HCT116 (cell line): ENCODE results near the gene RBM44. TPM values are rescaled to one million over a fixed set of nuclear protein-coding genes. Genes with fewer than 3 reads are reported as not detected.

Experiments
- ATAC-seq: fragments of 200-7000 bp; cut with Tn5 transposase; 2 replicates; pipeline ENCODE4 v1.9.1; 2020; ENCODE audit warnings: mild to moderate bottlenecking, moderate library complexity
- BruUV-seq: library from RNA; stranded (reverse); fragments of 400-500 nt; replicated peaks from 2 replicates; lab custom pipeline; 2021; lab: Mats Ljungman, UMichigan
- CTCF ChIA-PET: fragments of 300-600 bp; sonication (Branson Sonifier 250); formaldehyde crosslinking; loops from one replicate; lab custom pipeline; 2021; ENCODE audit warnings: antibody characterized with exemption; lab: Charles Lee
- POLR2A ChIA-PET: fragments of 300-600, 350-600 bp; sonication (Branson Sonifier 250); formaldehyde crosslinking; loops from one replicate; lab custom pipeline; 2021; ENCODE audit warnings: antibody characterized with exemption; lab: Charles Lee
- RAD21 ChIA-PET, 2 experiments: fragments of 300-600 bp; sonication (Branson Sonifier 250); formaldehyde crosslinking; loops; one replicate each; lab custom pipeline; 2023; ENCODE audit warnings: low total read pairs in 2 of 2; ENCODE audit not compliant: uncharacterized antibody in 2 of 2, unreplicated experiment in 2 of 2, low non-redundant PET in 1 of 2; lab: Charles Lee
- DNase-seq: peaks from one replicate; pipeline ENCODE4 v3.0.0-alpha.2; 2010; ENCODE audit warnings: low read depth, low spot score
- H2AFZ ChIP-seq: fragments of 200-600 bp; shearing (Covaris generic), sonication (generic); 2 replicates; pipeline ENCODE4 v1.6.1; 2017; ENCODE audit warnings: low read depth, mixed run types, mixed read lengths, antibody characterized with exemption, low read length; ENCODE audit not compliant: poor library complexity, severe bottlenecking
- H3K27ac ChIP-seq: 2 replicates; pipeline ENCODE4 v1.5.1; 2012; ENCODE audit warnings: low read depth, low read length
- H3K27me3 ChIP-seq: fragments of 200-600 bp; sonication (generic); 2 replicates; pipeline ENCODE4 v1.6.1; 2016; ENCODE audit warnings: mixed run types, low read length, mixed read lengths; ENCODE audit not compliant: insufficient read depth
- H3K36me3 ChIP-seq, 2 experiments: fragments of 200-500 bp in 1 of 2; fragments of 200-600 bp in 1 of 2; sonication (Bioruptor generic) in 1 of 2; sonication (generic) in 1 of 2; 2 replicates each; pipeline versions ENCODE4 v1.5.1 to v1.6.1; 2014 to 2016; ENCODE audit warnings: low read length in 2 of 2, inconsistent platforms in 1 of 2, mixed read lengths in 1 of 2, mixed run types in 1 of 2; ENCODE audit not compliant: insufficient read depth in 2 of 2, control insufficient read depth in 1 of 2
- H3K4me1 ChIP-seq, 2 experiments: fragments of 200-600 bp in 1 of 2; sonication (generic) in 1 of 2; 2 replicates each; pipeline versions ENCODE4 v1.5.1 to v1.6.1; 2012 to 2017; ENCODE audit warnings: low read length in 2 of 2, inconsistent platforms in 1 of 2, mild to moderate bottlenecking in 1 of 2, mixed read lengths in 1 of 2, mixed run types in 1 of 2, moderate library complexity in 1 of 2; ENCODE audit not compliant: insufficient read depth in 2 of 2, control insufficient read depth in 1 of 2
- H3K4me2 ChIP-seq: fragments of 200-600 bp; sonication (generic); 2 replicates; pipeline ENCODE4 v1.6.1; 2017; ENCODE audit warnings: mixed run types, low read length, mixed read lengths
- H3K4me3 ChIP-seq, 2 experiments: fragments of 200-600 bp in 1 of 2; sonication (generic) in 1 of 2; replicated peaks in 1 of 2; 2 replicates each; pipeline ENCODE4 v1.5.1; 2011 to 2016; ENCODE audit warnings: low read length in 2 of 2, control low read depth in 1 of 2, low read depth in 1 of 2, mild to moderate bottlenecking in 1 of 2, mixed read lengths in 1 of 2, mixed run types in 1 of 2
- H3K79me2 ChIP-seq: fragments of 200-600 bp; sonication (generic); 2 replicates; pipeline ENCODE4 v1.6.1; 2017; ENCODE audit warnings: mild to moderate bottlenecking, mixed run types, low read length, moderate library complexity, mixed read lengths; ENCODE audit not compliant: insufficient read depth
- H3K9ac ChIP-seq: fragments of 200-600 bp; sonication (generic); 2 replicates; pipeline ENCODE4 v1.6.1; 2016; ENCODE audit warnings: low read length, mixed read lengths
- H3K9me2 ChIP-seq: fragments of 200-600 bp; sonication (generic), shearing (Covaris generic); 2 replicates; pipeline ENCODE4 v1.6.1; 2017; ENCODE audit warnings: mixed run types, mild to moderate bottlenecking, moderate library complexity; ENCODE audit not compliant: insufficient read depth
- H3K9me3 ChIP-seq, 2 experiments: fragments of 200-500 bp in 1 of 2; fragments of 200-600 bp in 1 of 2; sonication (Bioruptor generic) in 1 of 2; sonication (generic) in 1 of 2; 2 replicates each; pipeline ENCODE4 v1.6.1; 2014 to 2017; ENCODE audit warnings: low read length in 2 of 2, mixed read lengths in 2 of 2, inconsistent platforms in 1 of 2, low read depth in 1 of 2, mild to moderate bottlenecking in 1 of 2, mixed run types in 1 of 2, moderate library complexity in 1 of 2; ENCODE audit not compliant: control insufficient read depth in 1 of 2, insufficient read depth in 1 of 2
- H4K20me1 ChIP-seq: fragments of 200-600 bp; sonication (generic), shearing (Covaris generic); 2 replicates; pipeline ENCODE4 v1.6.1; 2017; ENCODE audit warnings: mixed run types, mild to moderate bottlenecking, moderate library complexity; ENCODE audit not compliant: insufficient read depth
- CEBPB ChIP-seq: IDR thresholded peaks from 2 replicates; pipeline ENCODE4 v1.6.1; 2012; ENCODE audit warnings: low read depth
- EZH2 ChIP-seq: fragments of 200-600 bp; sonication (generic); IDR thresholded peaks from 2 replicates; pipeline ENCODE4 v1.6.1; 2017; ENCODE audit warnings: antibody characterized with exemption, mixed run types
- EZH2phosphoT487 ChIP-seq: fragments of 200-600 bp; IDR thresholded peaks from 2 replicates; pipeline ENCODE4 v1.6.1; 2018; ENCODE audit warnings: antibody characterized with exemption, borderline replicate concordance
- SIN3A ChIP-seq: IDR thresholded peaks from 2 replicates; pipeline ENCODE4 v1.6.1; 2012; ENCODE audit warnings: low read depth
- TCF7L2 ChIP-seq: IDR thresholded peaks from 2 replicates; pipeline ENCODE4 v1.7.0; 2011; ENCODE audit warnings: borderline replicate concordance, inconsistent platforms; ENCODE audit not compliant: insufficient read depth, insufficient read length; ENCODE audit errors: extremely low read depth
- ZNF274 ChIP-seq: fragments of 200-500 bp; sonication (Bioruptor generic); IDR thresholded peaks from 2 replicates; pipeline ENCODE4 v1.6.1; 2014; ENCODE audit warnings: mild to moderate bottlenecking, low read depth, low read length, inconsistent platforms
- intact Hi-C: fragments of 100-400 bp; cut with micrococcal nuclease; formaldehyde crosslinking; loops from 2 replicates; pipeline ENCODE4 v1.10.0; 2022
- total RNA-seq: library from RNA; stranded (reverse); gene quantifications from one replicate; pipeline ENCODE4 v1.2.1, GENCODE V29; 2021; ENCODE audit not compliant: unreplicated experiment
- TF ChIP-seq, protein P1 (sequence below): IDR thresholded peaks from 2 replicates; pipeline ENCODE4 v1.6.1; 2011; ENCODE audit warnings: mild to moderate bottlenecking, low read length, moderate library complexity; ENCODE audit not compliant: insufficient replicate concordance; ENCODE audit errors: extremely low read depth

The RBM44 gene
- total RNA-seq, 1 experiment from 2014 or later, result 0.54 TPM

DNA sequence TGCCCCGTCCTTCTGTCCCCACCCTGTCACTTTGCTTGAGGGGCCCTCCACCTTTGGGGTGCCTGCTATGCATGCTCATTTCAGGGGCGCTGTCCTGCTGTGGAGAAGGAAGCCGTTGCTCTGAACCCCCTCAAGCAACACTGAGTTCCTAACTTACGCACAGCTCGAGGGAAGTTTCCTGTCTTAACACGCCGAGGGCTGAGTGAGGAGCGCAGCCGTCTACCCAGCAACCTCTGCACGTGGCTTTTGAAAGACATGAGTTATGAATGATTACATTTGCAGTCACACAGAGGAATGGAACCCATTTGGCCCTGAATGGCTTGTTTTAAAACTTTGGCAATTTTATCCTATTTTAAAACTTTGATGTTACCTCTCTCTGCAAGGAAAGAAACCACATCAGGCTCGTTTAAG lies 74.8 kb downstream of the RBM44 start:
- no peaks in the 10 kb centered on the region for H3K27me3 ChIP-seq
- no TSS peak for BruUV-seq
- ATAC-seq, result no peak
- no peaks in the 10 kb centered on the region for H3K36me3 ChIP-seq
- no peaks in the 10 kb centered on the region for H3K9me3 ChIP-seq
- H3K4me1 ChIP-seq, result peaks cover 12 to 32% of the 10 kb centered on the region in 2 experiments
- H2AFZ ChIP-seq, result no peak overlapping the region
- no peak overlapping the region for H3K4me3 ChIP-seq
- intact Hi-C loops, result no loop called here
- no peaks in the 10 kb centered on the region for H4K20me1 ChIP-seq
- CTCF ChIA-PET, result no interaction called here
- no peak for DNase-seq
- H3K27ac ChIP-seq, result no peak overlapping the region
- RAD21 ChIA-PET, result no interaction called here
- H3K79me2 ChIP-seq, result peaks cover 15% of the 10 kb centered on the region; the same call in 1 of the 2 replicates
- no peak overlapping the region; the same call in 1 of the 2 replicates for H3K9ac ChIP-seq
- no peaks in the 10 kb centered on the region for H3K9me2 ChIP-seq
- TF ChIP-seq, protein P1, sequence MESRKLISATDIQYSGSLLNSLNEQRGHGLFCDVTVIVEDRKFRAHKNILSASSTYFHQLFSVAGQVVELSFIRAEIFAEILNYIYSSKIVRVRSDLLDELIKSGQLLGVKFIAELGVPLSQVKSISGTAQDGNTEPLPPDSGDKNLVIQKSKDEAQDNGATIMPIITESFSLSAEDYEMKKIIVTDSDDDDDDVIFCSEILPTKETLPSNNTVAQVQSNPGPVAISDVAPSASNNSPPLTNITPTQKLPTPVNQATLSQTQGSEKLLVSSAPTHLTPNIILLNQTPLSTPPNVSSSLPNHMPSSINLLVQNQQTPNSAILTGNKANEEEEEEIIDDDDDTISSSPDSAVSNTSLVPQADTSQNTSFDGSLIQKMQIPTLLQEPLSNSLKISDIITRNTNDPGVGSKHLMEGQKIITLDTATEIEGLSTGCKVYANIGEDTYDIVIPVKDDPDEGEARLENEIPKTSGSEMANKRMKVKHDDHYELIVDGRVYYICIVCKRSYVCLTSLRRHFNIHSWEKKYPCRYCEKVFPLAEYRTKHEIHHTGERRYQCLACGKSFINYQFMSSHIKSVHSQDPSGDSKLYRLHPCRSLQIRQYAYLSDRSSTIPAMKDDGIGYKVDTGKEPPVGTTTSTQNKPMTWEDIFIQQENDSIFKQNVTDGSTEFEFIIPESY, result no peak
- TF ChIP-seq CEBPB, result no peak
- TF ChIP-seq ZNF274, result no peak
- TF ChIP-seq TCF7L2, result no peak
- no peak for TF ChIP-seq SIN3A
- no peak for TF ChIP-seq EZH2
- no peak for TF ChIP-seq EZH2phosphoT487
- POLR2A ChIA-PET, result no interaction called here
- peak overlapping the region; percentile 66; the same call in 1 of the 2 replicates for H3K4me2 ChIP-seq
